ENCODE measurements around the gene BBS7. TPM values are rescaled to one million over a fixed set of nuclear protein-coding genes. Genes with fewer than 3 reads are reported as not detected.

BBS7 gene
- total RNA-seq, 4 donors from 2014 or later, result 6.3 to 18.0 (median 13.7) TPM

DNA sequence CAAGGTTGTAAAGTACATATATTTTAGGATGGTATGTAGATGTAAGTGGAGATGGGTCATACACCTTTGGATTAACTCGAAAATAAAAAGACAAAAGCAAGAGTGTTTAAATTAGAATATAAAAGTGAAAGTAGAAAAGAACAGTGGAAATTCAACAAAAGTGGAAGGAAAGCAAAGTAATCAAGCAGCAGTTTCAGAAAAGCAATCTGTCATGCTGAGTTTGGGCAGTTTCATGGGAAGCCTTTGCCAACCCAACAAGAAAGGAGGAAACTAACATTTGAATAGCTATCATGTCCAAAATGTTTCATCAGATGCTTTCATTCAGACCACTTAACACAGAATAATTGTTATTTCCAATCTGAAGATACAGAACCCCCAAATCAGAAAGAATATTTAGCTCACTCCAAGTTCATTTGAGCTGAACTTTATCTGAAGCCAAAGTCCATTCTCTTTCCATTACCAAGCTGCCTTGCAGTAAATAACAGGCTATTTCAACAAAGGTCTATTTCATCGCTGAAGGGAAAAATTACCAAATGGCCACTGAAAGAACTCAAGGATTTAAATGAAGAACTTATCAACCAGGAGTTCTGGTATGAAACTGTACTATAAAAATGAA lies 71.0 kb downstream of the BBS7 start:
- WGBS, result 78% methylated on average over 2 of the region's 2 CpGs
- Histone ChIP-seq H3K27ac (no peak overlapping the region), H3K4me3 (no peak overlapping the region), H3K27me3 (peaks cover 8% of the 10 kb centered on the region), H3K9me3 (no peaks in the 10 kb centered on the region), H3K4me1 (peaks cover 13% of the 10 kb centered on the region), H3K36me3 (peaks cover 11% of the 10 kb centered on the region)
- TF ChIP-seq CTCF (IDR thresholded peaks at IDR 0.05) (no peak), EP300 (IDR thresholded peaks at IDR 0.05) (no peak), POLR2AphosphoS5 (IDR thresholded peaks at IDR 0.05) (no peak), POLR2A (IDR thresholded peaks at IDR 0.05) (no peak)
- DNase-seq (ENCODE audit: low spot score in 2 of 2), result no peak

DNA sequence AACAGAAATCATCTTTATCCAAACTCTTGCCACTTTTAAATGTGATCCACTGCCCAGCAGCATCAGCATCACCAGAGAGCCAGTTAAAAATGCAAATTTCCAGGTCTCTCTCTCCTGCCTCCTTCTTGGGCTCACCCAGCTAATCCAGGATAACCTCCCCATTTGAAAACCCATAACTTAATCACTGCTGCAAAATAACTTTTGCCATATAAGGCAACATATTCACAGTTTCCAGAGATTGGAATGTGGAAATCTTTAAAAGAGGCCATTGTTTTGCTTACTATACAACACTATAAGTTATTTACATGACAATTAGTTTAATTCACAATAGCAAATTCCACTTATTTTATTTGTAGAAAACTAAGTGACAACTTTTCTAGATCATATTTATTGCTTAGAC lies 74.0 kb downstream of the BBS7 start:
- no peak overlapping the region for H3K27ac ChIP-seq
- peaks cover 21% of the 10 kb centered on the region for H3K27me3 ChIP-seq
- H3K4me3 ChIP-seq, result no peak overlapping the region
- no peaks in the 10 kb centered on the region for H3K9me3 ChIP-seq
- TF ChIP-seq CTCF (IDR thresholded peaks at IDR 0.05), result no peak
- TF ChIP-seq POLR2AphosphoS5 (IDR thresholded peaks at IDR 0.05), result no peak
- TF ChIP-seq EP300 (IDR thresholded peaks at IDR 0.05), result no peak
- no peak for TF ChIP-seq POLR2A (IDR thresholded peaks at IDR 0.05)
- no peaks in the 10 kb centered on the region for H3K4me1 ChIP-seq
- DNase-seq (ENCODE audit: low spot score in 2 of 2), result no peak
- H3K36me3 ChIP-seq, result no peaks in the 10 kb centered on the region

DNA sequence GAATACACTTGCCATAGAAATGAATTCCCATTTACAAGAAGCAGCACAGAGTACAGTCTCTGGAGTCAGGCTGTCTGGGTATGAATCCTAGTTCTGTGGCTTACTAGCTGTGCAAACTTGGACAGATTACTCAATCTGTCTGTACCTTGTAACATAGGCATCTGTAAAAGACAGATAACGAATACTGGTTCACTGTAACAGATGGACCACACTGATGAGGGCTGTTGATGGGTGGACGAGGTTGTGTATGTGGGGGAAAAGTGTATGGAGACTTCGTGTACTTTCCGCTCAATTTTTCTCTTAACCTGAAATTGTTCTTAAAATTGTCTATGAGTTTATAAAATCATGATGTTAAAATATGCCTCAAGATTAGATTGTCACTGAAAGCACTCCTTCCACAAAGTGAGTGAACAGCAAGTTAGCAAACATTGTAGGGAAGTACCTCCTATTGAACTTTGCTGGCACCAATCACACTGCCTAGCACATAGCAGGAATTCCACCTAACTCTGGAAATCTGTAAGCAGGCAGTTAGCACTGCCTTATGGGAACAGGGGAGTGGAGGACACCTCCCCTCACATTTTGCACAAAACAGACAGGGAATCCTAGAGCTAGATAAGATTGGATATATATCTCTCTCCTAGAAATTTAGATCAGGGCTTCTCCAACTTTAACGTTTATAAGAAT lies 75.6 kb downstream of the BBS7 start:
- no peaks in the 10 kb centered on the region for H3K36me3 ChIP-seq
- TF ChIP-seq POLR2A (IDR thresholded peaks at IDR 0.05), result no peak
- no peak overlapping the region for H3K4me3 ChIP-seq
- WGBS, result 80% methylated on average over 5 of the region's 5 CpGs
- DNase-seq (ENCODE audit: low spot score in 2 of 2), result no peak
- H3K4me1 ChIP-seq, result no peaks in the 10 kb centered on the region
- no peaks in the 10 kb centered on the region for H3K9me3 ChIP-seq
- peaks cover 21% of the 10 kb centered on the region for H3K27me3 ChIP-seq
- no peak overlapping the region for H3K27ac ChIP-seq

GRCh38 chr4:121792966-121793365 lies 77.3 kb downstream of the BBS7 start:
- no peak for TF ChIP-seq EP300 (IDR thresholded peaks at IDR 0.05)
- TF ChIP-seq CTCF (IDR thresholded peaks at IDR 0.05), result no peak
- no peak for TF ChIP-seq POLR2A (IDR thresholded peaks at IDR 0.05)
- no peak for TF ChIP-seq POLR2AphosphoS5 (IDR thresholded peaks at IDR 0.05)
- H3K36me3 ChIP-seq, result no peaks in the 10 kb centered on the region

DNA sequence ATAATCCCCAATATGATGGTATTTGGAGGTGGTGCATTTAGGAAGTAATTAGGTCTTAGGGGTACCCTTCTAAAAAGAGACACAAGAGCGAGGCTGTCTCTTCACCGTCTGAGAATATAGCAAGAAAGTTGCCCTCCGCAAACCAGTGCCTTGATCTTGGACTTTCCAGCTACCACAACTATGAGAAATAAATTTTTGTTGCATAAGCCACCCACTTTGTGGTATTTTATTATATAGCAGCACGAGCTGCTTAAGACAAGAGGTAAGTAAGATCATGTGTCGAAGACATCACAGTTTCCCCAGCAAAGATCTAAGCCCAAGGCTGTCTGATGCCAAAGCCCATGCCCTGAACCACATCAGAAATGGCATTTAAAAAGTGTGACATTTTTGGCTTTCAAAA lies 78.8 kb downstream of the BBS7 start:
- WGBS, result 84% methylated on average over 5 of the region's 5 CpGs
- H3K4me1 ChIP-seq, result no peaks in the 10 kb centered on the region
- no peaks in the 10 kb centered on the region for H3K9me3 ChIP-seq
- no peak overlapping the region for H3K4me3 ChIP-seq
- H3K27me3 ChIP-seq, result peaks cover 29% of the 10 kb centered on the region
- no peak for TF ChIP-seq POLR2AphosphoS5 (IDR thresholded peaks at IDR 0.05)
- TF ChIP-seq CTCF (IDR thresholded peaks at IDR 0.05), result no peak
- no peak for TF ChIP-seq EP300 (IDR thresholded peaks at IDR 0.05)
- no peak for TF ChIP-seq POLR2A (IDR thresholded peaks at IDR 0.05)
- no peaks in the 10 kb centered on the region for H3K36me3 ChIP-seq
- no peak for DNase-seq (ENCODE audit: low spot score in 2 of 2)
- no peak overlapping the region for H3K27ac ChIP-seq

More at GRCh38 chr4:121792966-121793365, 77.3 kb downstream of the BBS7 start:
- peaks cover 28% of the 10 kb centered on the region for H3K27me3 ChIP-seq
- no peak overlapping the region for H3K4me3 ChIP-seq
- H3K4me1 ChIP-seq, result no peaks in the 10 kb centered on the region
- H3K9me3 ChIP-seq, result no peaks in the 10 kb centered on the region
- WGBS, result 82% methylated on average over 2 of the region's 2 CpGs
- no peak for DNase-seq (ENCODE audit: low spot score in 2 of 2)
- H3K27ac ChIP-seq, result no peak overlapping the region
